Calu3 (cell line): ENCODE results near the gene TRIM3. TPM values are rescaled to one million over a fixed set of nuclear protein-coding genes. Genes with fewer than 3 reads are reported as not detected.
A peak's percentile ranks its signal among the peaks of the same experiment; 100 is the strongest.

Source experiments
- BruUV-seq: library from RNA; stranded (reverse); fragments of 400-500 nt; replicated peaks from 2 replicates; lab custom pipeline; 2021; lab: Mats Ljungman, UMichigan
- CTCF ChIA-PET: fragments of 300-600 bp; sonication (Branson Sonifier 250); formaldehyde crosslinking; loops from one replicate; lab custom pipeline; 2022; ENCODE audit warnings: antibody characterized with exemption; lab: Charles Lee
- DNase-seq: peaks from one replicate; pipeline ENCODE4 v3.0.0; 2022
- H3K27ac Mint-ChIP-seq: one replicate; pipeline ENCODE4 v1.8.0; 2022; ENCODE audit warnings: mixed read lengths; ENCODE audit not compliant: unreplicated experiment
- H3K27me3 Mint-ChIP-seq: one replicate; pipeline ENCODE4 v1.8.0; 2022; ENCODE audit warnings: mixed read lengths; ENCODE audit not compliant: unreplicated experiment
- H3K36me3 Mint-ChIP-seq: one replicate; pipeline ENCODE4 v1.8.0; 2022; ENCODE audit warnings: mild to moderate bottlenecking, moderate library complexity, mixed read lengths; ENCODE audit not compliant: insufficient read depth, unreplicated experiment
- H3K4me1 Mint-ChIP-seq: one replicate; pipeline ENCODE4 v1.8.0; 2022; ENCODE audit warnings: mild to moderate bottlenecking, low read depth, mixed read lengths; ENCODE audit not compliant: unreplicated experiment
- H3K4me3 Mint-ChIP-seq: one replicate; pipeline ENCODE4 v1.8.0; 2022; ENCODE audit warnings: mild to moderate bottlenecking, low read depth, moderate library complexity, mixed read lengths; ENCODE audit not compliant: unreplicated experiment
- H3K9me3 Mint-ChIP-seq: one replicate; pipeline ENCODE4 v1.8.0; 2022; ENCODE audit warnings: low read depth, mixed read lengths; ENCODE audit not compliant: unreplicated experiment
- intact Hi-C: fragments of 100-400 bp; cut with micrococcal nuclease; formaldehyde crosslinking; loops from one replicate; pipeline ENCODE4 v1.10.0; 2022; ENCODE audit not compliant: unreplicated experiment
- total RNA-seq: library from RNA; stranded (reverse); gene quantifications from 2 replicates; pipeline ENCODE4 v1.2.3, GENCODE V29; 2022
- TF ChIP-seq, protein P1 (sequence below): fragments of 200-600 bp; IDR thresholded peaks from one replicate; pipeline ENCODE4 v1.8.0; 2022; ENCODE audit warnings: antibody characterized with exemption; ENCODE audit not compliant: unreplicated experiment

Gene TRIM3
- total RNA-seq, 1 experiment from 2014 or later, result 10.6 TPM

DNA sequence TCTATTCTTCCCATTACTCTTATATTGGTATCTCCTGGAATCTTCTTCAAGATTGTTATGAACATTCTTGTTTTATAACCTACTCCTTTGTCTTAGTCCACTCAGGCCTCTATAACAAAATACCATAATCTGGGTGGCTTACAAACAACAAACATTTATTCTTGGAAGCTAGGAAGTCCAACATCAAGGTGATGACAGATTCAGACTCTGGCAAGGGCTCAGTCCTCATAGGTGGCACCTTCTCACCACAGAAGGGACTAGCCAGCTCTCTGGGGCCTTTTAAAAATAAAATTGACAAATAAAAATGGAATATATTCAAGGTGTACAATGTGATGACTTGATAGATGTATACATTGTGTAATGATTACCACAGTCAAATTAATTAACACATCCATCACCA lies 43.1 kb upstream of the TRIM3 start:
- DNase-seq, result no peak
- Mint-ChIP-seq H3K4me1 (no peaks in the 10 kb centered on the region), H3K4me3 (no peak overlapping the region), H3K9me3 (no peaks in the 10 kb centered on the region), H3K27ac (no peak overlapping the region), H3K27me3 (no peaks in the 10 kb centered on the region), H3K36me3 (peaks cover 21% of the 10 kb centered on the region)
- CTCF ChIA-PET, result no interaction called here
- no TSS peak for BruUV-seq
- intact Hi-C loops, result no loop called here
- TF ChIP-seq, protein P1, sequence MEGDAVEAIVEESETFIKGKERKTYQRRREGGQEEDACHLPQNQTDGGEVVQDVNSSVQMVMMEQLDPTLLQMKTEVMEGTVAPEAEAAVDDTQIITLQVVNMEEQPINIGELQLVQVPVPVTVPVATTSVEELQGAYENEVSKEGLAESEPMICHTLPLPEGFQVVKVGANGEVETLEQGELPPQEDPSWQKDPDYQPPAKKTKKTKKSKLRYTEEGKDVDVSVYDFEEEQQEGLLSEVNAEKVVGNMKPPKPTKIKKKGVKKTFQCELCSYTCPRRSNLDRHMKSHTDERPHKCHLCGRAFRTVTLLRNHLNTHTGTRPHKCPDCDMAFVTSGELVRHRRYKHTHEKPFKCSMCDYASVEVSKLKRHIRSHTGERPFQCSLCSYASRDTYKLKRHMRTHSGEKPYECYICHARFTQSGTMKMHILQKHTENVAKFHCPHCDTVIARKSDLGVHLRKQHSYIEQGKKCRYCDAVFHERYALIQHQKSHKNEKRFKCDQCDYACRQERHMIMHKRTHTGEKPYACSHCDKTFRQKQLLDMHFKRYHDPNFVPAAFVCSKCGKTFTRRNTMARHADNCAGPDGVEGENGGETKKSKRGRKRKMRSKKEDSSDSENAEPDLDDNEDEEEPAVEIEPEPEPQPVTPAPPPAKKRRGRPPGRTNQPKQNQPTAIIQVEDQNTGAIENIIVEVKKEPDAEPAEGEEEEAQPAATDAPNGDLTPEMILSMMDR, result no peak

DNA sequence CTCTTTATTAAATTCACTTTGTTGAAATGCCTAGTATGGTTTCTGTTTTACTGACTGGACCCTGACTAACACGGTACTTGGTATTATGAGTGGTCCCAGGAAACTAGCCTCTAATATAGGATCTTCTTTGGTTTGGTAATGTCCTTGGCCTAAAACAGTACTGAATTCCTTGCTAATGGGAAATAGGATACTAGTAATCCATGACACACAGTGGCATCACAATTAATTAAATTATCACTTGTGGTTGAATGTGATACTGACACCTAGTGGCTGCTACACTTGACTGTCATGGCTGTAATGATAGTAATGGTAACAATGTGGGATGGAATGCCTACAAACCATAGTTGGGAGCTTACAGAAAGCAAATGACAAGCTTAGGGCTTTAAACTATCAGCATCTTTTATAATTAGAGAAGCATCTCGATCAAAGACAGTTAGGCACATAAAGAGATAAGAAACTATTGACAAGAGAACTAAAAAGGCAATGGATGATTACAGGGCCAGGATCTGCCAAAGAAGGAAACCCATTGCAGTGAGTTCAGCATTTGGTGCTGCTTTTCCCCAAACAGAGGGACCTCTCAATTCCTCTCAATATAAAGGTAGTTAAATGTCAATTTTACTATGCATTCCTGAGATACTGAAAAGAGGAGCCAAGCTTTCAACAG lies 32.0 kb upstream of the TRIM3 start:
- Mint-ChIP-seq H3K36me3 (peaks cover 6% of the 10 kb centered on the region), H3K9me3 (no peaks in the 10 kb centered on the region), H3K27ac (no peak overlapping the region), H3K4me3 (no peak overlapping the region), H3K4me1 (no peaks in the 10 kb centered on the region), H3K27me3 (no peaks in the 10 kb centered on the region)
- TF ChIP-seq, protein P1, result peak; percentile 47
- peak; percentile 24 for DNase-seq
- no TSS peak for BruUV-seq
- intact Hi-C loops, result loop anchor here (1.0 to 2.0 kb wide), 2 partner anchors 67 to 126 kb away; no protein-coding TSS in a partner anchor
- CTCF ChIA-PET, result interaction anchor here (1.4 to 3.1 kb wide), 2 partner anchors 62 to 127 kb away, joined by 6 to 27 read pairs; no protein-coding TSS in a partner anchor

DNA sequence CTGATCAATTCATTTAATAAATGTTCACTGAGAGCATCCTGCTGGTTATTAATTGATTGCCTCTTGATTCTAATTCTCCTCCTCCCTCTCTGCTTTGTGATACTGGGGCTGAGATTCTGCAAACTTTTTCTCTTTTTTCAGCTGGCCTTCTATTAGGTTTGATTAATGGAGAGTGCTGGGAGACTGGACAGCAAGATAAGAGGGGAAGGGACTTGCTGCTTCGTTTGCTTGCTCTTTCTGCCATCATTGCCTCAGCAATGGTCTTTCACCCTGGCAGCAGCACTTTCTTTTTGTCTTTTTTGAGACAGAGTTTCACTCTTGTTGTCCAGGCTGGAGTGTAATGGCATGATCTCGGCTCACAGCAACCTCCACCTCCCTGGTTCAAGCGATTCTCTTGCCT lies 30.4 kb upstream of the TRIM3 start:
- Mint-ChIP-seq H3K27me3 (no peaks in the 10 kb centered on the region), H3K9me3 (no peaks in the 10 kb centered on the region), H3K4me1 (no peaks in the 10 kb centered on the region), H3K36me3 (peaks cover 6% of the 10 kb centered on the region), H3K4me3 (no peak overlapping the region), H3K27ac (no peak overlapping the region)
- DNase-seq, result no peak
- TF ChIP-seq, protein P1, result no peak
- intact Hi-C loops, result loop anchor here (2.0 kb wide), 1 partner anchor 65 kb away; no protein-coding TSS in a partner anchor
- CTCF ChIA-PET, result interaction anchor here (0.7 to 3.1 kb wide), 2 partner anchors 124 to 125 kb away, joined by 3 to 27 read pairs; no protein-coding TSS in a partner anchor
- no TSS peak for BruUV-seq

DNA sequence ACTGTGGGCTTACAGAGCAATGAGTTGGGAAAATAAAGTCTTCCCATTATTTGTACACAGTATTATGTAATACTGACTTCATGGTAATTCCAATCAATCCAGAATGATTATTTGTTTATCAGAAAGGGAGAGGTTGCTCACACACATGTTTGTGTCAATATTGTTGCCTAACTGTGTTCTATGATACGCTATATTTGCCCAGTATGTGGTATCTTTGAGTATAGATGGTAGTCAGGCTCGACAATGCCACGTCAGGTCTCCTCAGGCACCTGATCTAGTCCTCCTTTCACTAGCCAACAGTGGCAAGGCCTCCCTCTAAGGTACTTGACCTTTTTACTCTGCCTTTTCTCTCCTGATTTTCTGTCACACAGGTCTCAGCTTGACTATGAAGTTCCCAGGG lies 28.6 kb upstream of the TRIM3 start:
- Mint-ChIP-seq H3K36me3 (peaks cover 8% of the 10 kb centered on the region), H3K4me3 (no peak overlapping the region), H3K9me3 (no peaks in the 10 kb centered on the region), H3K27me3 (no peaks in the 10 kb centered on the region), H3K4me1 (no peaks in the 10 kb centered on the region), H3K27ac (no peak overlapping the region)
- no peak for DNase-seq
- CTCF ChIA-PET, result no interaction called here
- TF ChIP-seq, protein P1, result no peak
- intact Hi-C loops, result no loop called here
- no TSS peak for BruUV-seq
